Measurements from ENCODE around the gene CEP63. TPM values are rescaled to one million over a fixed set of nuclear protein-coding genes. Genes with fewer than 3 reads are reported as not detected.

CEP63 gene
- total RNA-seq, 4 donors from 2014 or later, result 21.3 to 26.5 (median 24.3) TPM

DNA sequence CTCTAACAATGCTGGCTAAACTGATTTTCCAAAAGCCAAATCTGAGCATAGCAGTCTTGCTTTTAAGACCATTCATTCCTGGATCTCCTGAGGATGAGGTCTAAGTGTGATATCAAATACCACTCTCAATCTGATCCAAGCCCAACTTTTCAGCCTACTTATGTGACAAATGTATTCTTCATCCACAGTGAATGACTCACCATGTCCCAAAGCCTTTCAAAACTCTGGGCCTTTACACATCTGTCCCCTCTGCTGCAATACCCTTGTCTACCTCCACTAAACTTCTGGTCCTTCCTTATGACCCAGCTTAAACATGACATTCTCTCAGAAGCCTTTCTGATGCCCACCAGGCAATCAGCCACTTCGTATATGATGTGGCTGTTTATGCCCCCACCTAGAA is 4.7 kb upstream of the CEP63 start:
- intact Hi-C loops (cut with DNase I), result no loop called here
- peaks cover 12 to 26% of the 10 kb centered on the region in 2 donors for H3K36me3 ChIP-seq

GRCh38 chr3:134482622-134483021 is 3.2 kb upstream of the CEP63 start:
- H3K27ac ChIP-seq, result no peak overlapping the region
- H3K4me1 ChIP-seq, result peaks cover 20 to 42% of the 10 kb centered on the region in 2 donors
- H3K27me3 ChIP-seq, result no peaks in the 10 kb centered on the region
- peaks cover 12 to 26% of the 10 kb centered on the region in 2 donors for H3K36me3 ChIP-seq
- H3K4me3 ChIP-seq (replicated peaks in 1 of 3), result no peak overlapping the region
- no peaks in the 10 kb centered on the region for H3K9me3 ChIP-seq
- intact Hi-C loops (cut with DNase I), result no loop called here
- WGBS, 2 donors, result 96 to 97% methylated on average over 3 of the region's 3 CpGs
- DNase-seq, result no peak
- TF ChIP-seq, protein P1, sequence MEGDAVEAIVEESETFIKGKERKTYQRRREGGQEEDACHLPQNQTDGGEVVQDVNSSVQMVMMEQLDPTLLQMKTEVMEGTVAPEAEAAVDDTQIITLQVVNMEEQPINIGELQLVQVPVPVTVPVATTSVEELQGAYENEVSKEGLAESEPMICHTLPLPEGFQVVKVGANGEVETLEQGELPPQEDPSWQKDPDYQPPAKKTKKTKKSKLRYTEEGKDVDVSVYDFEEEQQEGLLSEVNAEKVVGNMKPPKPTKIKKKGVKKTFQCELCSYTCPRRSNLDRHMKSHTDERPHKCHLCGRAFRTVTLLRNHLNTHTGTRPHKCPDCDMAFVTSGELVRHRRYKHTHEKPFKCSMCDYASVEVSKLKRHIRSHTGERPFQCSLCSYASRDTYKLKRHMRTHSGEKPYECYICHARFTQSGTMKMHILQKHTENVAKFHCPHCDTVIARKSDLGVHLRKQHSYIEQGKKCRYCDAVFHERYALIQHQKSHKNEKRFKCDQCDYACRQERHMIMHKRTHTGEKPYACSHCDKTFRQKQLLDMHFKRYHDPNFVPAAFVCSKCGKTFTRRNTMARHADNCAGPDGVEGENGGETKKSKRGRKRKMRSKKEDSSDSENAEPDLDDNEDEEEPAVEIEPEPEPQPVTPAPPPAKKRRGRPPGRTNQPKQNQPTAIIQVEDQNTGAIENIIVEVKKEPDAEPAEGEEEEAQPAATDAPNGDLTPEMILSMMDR (IDR thresholded peaks at IDR 0.05), result no peak

More for the DNA sequence above, 4.7 kb upstream of the CEP63 start:
- 77 to 90% methylated on average over 1 of the region's 1 CpG for WGBS, 2 donors
- Histone ChIP-seq H3K9me3 (no peaks in the 10 kb centered on the region), H3K4me1 (peaks cover 11 to 40% of the 10 kb centered on the region in 2 donors), H3K27ac (no peak overlapping the region), H3K4me3 (replicated peaks in 1 of 3) (no peak overlapping the region), H3K27me3 (no peaks in the 10 kb centered on the region)
- DNase-seq, result no peak
- TF ChIP-seq, protein P1 (IDR thresholded peaks at IDR 0.05), result no peak
- TF ChIP-seq POLR2A (IDR thresholded peaks at IDR 0.05), result no peak

DNA sequence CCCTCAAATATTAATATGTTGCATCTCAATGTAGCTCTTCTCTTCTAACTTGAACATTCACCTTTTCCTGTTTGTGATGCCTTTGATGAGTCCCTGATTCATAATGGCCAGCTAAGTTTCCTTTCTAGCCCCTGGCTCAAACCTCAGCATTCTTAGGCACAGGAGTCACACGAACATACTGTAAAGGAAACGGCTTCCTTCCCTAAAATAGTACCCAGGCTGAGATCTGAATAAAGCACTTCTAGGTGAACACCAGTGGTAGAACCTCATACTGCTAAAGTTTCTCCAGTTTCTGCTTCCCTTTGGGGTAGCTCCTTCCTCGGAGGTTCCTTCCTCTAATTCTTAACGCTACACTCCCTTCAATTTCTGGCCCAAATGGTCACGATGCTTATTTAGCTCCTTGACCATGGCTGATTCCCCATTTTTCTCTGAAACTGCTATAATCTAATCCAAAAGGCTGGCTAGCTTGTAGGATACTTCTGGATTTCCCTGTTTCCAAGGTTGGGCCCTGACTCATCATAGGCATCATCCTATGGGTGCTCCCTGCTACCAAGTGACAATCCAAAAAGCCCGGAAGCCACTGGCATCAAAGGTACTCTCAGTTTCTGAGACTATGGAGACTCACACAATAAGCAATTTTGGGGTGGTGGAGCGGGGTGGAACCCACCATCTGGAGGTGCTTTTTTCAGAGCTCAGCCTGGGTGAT is 2.5 kb upstream of the CEP63 start:
- no peak overlapping the region for H3K4me3 ChIP-seq (replicated peaks in 1 of 3)
- WGBS, 2 donors, result 80 to 87% methylated on average over 6 to 7 of the region's 7 CpGs
- peaks cover 20 to 38% of the 10 kb centered on the region in 2 donors for H3K4me1 ChIP-seq
- intact Hi-C loops (cut with DNase I), result no loop called here
- H3K27me3 ChIP-seq, result no peaks in the 10 kb centered on the region
- no peaks in the 10 kb centered on the region for H3K9me3 ChIP-seq
- no peak overlapping the region for H3K27ac ChIP-seq
- no peak for TF ChIP-seq POLR2A (IDR thresholded peaks at IDR 0.05)
- TF ChIP-seq, protein P1 (IDR thresholded peaks at IDR 0.05), result no peak
- DNase-seq, result no peak
- H3K36me3 ChIP-seq, result peaks cover 12 to 23% of the 10 kb centered on the region in 2 donors

DNA sequence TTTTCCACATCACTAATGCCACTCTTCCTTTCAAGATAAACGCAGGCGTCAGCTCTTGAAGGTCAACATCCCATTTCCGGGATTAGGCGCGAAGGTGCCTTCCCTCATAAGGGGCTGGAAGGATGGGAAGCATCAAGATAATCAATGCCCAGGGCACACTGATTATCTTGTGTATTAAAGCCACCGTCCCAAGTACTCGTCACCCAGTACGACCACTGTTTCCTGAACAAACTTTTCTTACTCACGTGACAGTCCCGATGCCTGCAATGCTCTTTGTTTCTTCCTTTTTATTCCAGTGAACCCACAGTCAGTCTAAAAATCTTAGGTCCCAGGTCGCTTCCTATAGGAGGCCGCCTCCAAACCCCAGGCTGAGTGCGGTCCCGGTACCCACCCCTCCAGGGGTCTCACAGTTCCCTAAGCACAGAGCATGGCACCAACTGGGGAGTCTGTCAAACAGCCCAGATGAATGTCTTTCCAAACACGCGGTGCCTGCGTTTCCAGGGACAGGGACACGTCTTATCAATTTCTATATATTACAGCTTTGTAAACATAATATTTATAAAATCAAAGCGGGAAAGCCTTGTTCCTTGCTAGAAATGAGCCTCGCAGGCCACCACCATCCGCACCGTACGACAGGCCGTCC is 661 bp upstream of the CEP63 start:
- Histone ChIP-seq H3K27me3 (no peaks in the 10 kb centered on the region), H3K4me3 (replicated peaks in 1 of 3) (peak overlapping the region; percentile 4 to 95 (median 82)), H3K4me1 (peaks cover 20 to 28% of the 10 kb centered on the region in 2 donors), H3K36me3 (peaks cover 12 to 21% of the 10 kb centered on the region in 2 donors), H3K27ac (peak overlapping the region; percentile 97 to 98 (median 97)), H3K9me3 (no peaks in the 10 kb centered on the region)
- intact Hi-C loops (cut with DNase I), result no loop called here
- 1 to 2% methylated on average over 24 of the region's 24 CpGs for WGBS, 2 donors
- TF ChIP-seq, protein P1 (IDR thresholded peaks at IDR 0.05), result no peak
- peak in 1 of 2 donors; percentile 4 for TF ChIP-seq POLR2A (IDR thresholded peaks at IDR 0.05)
- DNase-seq, result peak; percentile 29 to 94

DNA sequence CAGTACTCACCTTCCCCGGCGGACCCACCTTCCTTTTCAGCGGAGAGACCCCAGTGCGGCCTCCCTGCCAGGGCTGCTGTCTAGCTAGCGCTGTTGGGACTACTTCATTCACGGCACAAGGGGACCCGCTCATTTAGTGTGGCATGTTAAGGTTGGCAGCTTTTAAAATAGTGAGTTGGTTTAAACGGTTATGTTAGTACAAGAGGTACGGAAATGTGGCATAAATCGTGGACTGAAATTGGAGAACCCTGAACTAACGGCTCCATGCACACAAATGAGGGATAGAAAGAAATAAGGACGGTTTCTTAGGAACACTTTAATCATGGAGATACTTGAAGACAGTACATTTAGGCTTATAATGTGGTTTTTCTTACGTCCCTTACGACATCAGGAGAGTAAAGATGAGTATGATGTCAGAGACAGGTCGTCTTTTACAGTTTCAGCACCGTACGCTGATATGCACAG is 752 bp downstream of the CEP63 start:
- Histone ChIP-seq H3K27me3 (no peaks in the 10 kb centered on the region), H3K4me3 (replicated peaks in 1 of 3) (peak overlapping the region; percentile 64 to 82 (median 69)), H3K27ac (peak overlapping the region; percentile 97 to 98 (median 97)), H3K36me3 (peaks cover 7% of the 10 kb centered on the region in 2 donors), H3K9me3 (no peaks in the 10 kb centered on the region), H3K4me1 (peaks cover 20 to 28% of the 10 kb centered on the region in 2 donors)
- TF ChIP-seq, protein P1 (IDR thresholded peaks at IDR 0.05), result no peak
- TF ChIP-seq POLR2A (IDR thresholded peaks at IDR 0.05), result no peak
- intact Hi-C loops (cut with DNase I), result no loop called here
- DNase-seq, result no peak
- WGBS, 2 donors, result 2 to 4% methylated on average over 15 to 16 of the region's 17 CpGs
